H54 (cell line): Measurements from ENCODE around the gene UBE2C.
"Not testable (repeated sequence)": the region's sequence is repeated elsewhere in the genome, so short reads cannot be mapped to it uniquely, and the experiment has no call there.

Source experiments
- DNase-seq: peaks from one replicate; pipeline ENCODE4 v3.0.0; 2011; ENCODE audit warnings: low spot score, mixed read lengths; ENCODE audit not compliant: insufficient read length
- FAIRE-seq: peaks from 3 replicates; lab custom pipeline; 2011; peaks lifted over from hg19 to GRCh38; lab: Jason Lieb, UNC
- POLR2A ChIP-seq: IDR thresholded peaks from 2 replicates; pipeline ENCODE4 v1.6.1; 2011; ENCODE audit warnings: low read depth, mild to moderate bottlenecking, low read length

Gene UBE2C

DNA sequence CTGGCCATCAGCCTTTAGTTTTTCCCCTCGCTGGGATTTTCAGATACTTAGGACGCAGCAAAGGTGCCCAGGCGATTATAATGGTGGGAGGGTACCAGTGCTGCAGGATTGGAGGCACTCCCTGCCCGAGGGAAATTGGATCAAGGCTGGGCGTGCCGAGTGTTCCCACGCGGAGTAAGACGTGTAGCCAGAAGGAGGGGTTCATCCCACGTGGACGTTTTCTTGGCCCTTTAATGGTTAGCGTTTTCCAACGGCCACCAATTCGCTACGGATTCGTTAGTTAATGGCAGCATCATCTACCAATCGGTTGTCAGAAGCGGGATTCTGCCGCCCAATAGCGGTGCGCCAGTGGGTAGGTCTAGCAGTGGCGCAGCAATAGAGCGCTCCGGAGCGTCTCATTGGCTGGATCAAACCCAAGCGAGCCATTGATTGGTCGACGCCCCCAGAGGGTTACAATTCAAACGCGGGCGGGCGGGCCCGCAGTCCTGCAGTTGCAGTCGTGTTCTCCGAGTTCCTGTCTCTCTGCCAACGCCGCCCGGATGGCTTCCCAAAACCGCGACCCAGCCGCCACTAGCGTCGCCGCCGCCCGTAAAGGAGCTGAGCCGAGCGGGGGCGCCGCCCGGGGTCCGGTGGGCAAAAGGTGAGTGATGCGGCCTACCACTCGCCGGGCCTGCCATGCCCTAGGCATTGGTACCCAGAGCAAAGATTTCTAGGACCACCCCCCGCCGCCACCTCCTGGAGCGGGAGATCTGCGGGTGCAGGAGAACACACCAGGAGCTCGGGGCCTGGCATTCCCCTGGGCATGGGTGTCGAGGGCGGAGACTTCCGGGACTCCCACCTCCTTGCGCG, at the start of gene UBE2C:
TSS of gene UBE2C (plus strand) at position 488 of the 849 bp plus-strand sequence. CDS start at position 540, 52 bp downstream.
- peak; percentile 54 for TF ChIP-seq POLR2A
- FAIRE-seq, result peak; percentile 82
- peak; percentile 93 for DNase-seq

DNA sequence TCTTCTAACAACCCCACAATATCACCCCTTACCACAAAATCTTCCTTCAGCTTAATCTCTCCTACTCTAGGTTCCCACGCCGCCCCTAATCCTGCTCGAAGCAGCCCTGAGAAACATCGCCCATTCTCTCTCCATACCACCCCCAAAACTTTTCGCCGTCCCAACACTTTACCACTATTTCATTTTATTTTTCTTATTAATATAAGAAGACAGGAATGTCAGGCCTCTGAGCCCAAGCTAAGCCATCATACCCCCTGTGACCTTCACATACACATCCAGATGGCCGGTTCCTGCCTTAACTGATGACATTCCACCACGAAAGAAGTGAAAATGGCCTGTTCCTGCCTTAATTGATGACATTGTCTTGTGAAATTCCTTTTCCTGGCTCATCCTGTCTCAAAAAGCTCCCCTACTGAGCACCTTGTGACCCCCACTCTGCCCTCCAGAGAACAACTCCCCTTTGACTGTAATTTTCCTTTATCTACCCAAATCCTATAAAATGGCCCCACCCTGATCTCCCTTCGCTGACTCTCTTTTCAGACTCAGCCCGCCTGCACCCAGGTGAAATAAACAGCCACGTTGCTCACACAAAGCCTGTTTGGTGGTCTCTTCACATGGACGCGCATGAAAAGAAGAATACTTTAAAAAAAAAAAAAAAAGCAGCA, 47.7 kb upstream of the UBE2C start:
- not testable (repeated sequence) for FAIRE-seq

DNA sequence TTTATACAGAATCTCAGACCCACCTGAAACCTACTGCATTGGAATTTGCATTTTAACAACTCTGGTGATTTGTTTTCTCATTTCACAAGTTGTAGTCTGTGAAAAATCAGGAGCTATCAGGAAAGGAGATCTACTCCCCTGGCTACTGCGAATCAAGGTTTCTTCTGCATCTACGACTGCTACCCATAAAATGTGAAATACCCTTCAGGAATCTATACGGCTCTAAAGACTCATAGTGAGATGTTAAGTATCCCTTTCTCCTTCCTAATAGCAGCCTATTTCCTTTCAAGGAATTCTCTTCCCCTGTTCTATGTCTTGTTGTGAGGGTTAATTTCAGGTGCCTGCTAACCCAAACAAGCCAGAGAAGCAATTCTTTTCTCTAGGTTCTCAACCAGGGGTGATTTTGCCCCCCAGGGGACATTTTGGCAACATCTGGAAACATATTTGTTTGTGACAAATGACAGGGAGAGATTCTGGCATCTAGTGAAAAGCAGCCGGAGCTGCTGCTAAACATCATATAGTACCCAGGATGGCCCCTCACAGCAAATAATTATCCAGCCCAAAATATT, 47.1 kb upstream of the UBE2C start:
- FAIRE-seq, result no peak
- no peak for TF ChIP-seq POLR2A
- no peak for DNase-seq

More for the DNA sequence above, 47.7 kb upstream of the UBE2C start:
- DNase-seq, result not testable (repeated sequence)

DNA sequence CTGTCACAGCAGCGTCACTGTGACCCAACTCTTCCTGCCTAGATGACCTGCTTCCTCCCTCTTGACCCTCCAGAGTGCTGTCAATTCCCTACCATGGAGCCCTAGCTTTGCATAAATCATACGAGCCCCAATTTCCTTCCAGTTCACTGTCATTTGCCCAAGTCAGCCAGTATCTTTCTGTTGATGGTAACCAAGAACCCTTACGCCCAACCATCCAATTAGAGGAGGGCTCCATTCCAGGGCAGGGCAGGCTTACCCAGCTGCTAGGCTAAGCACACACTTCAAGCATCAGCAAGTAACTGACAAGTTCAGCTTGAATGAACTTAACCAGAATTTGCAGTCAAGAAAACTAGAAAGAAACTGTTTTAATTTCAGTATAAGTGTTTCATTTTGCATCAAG, 46.5 kb upstream of the UBE2C start:
- FAIRE-seq, result no peak
- no peak for DNase-seq
- TF ChIP-seq POLR2A, result no peak

DNA sequence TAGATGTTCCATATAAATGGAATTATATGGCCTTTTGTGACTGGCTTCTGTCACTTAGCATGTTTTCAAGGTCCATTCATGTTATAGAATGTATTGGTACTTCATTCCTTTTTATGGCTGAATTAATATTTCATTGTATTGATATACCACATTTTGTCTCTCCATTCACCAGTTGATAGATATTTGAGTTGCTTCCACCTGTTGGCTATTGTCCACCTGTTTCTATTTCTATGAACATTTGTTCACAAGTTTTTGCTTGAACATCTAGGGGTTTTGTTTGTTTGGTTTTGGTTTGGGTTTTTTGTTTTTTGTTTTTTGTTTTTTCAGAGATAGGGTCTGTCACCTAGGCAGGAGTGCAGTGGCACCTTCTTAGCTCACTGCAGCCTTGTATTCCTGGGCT, 44.0 kb upstream of the UBE2C start:
- no peak for DNase-seq
- no peak for TF ChIP-seq POLR2A
- FAIRE-seq, result no peak

DNA sequence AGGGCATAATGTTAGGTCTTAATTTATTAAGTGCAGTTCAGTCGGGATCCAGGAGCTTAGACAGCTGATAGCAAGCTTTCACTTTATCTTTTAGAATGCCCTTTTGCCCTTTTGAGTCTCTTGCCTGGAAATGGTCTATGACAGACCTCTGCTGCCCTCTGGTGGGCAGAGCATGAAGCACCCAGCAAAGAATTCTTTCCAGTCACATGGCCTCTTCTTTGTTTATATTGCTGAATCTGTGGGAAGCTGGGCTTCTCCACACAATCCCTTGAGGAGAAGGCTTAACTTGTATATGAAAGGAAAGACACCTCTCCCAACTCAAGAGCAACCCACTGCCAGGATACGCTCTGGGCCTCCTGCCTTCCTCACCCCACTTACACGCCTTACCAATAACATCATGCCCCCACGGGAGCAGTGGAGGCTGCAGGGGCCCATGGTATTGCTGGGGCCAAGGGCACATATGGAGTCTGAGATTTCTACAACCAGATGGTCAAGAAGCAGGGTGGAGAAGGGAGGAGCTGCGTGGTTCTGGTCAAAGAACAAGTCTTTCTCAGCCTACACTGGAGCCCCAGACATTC, 41.2 kb upstream of the UBE2C start:
- TF ChIP-seq POLR2A, result no peak
- DNase-seq (peak; percentile 42), FAIRE-seq (peak; percentile 20)

DNA sequence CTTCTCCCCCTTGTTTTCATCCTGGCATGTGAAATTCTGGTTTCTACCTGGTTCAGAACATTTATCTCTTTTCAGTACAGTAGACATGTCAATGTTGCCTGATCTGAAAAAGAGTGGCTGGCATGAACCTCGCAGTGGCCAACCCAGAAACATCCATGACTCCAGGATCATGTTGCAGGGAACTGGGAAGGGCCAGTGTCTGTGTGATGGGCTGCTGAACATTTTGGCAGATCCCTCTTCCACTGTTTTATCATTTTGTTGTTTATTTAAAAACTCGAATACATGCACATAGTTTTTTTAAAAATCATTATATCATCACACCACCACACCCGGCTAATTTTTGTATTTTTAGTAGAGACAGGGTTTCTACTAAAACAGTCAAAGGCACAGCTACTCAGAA, 39.8 kb upstream of the UBE2C start:
- no peak for DNase-seq
- FAIRE-seq, result no peak
- TF ChIP-seq POLR2A, result no peak

DNA sequence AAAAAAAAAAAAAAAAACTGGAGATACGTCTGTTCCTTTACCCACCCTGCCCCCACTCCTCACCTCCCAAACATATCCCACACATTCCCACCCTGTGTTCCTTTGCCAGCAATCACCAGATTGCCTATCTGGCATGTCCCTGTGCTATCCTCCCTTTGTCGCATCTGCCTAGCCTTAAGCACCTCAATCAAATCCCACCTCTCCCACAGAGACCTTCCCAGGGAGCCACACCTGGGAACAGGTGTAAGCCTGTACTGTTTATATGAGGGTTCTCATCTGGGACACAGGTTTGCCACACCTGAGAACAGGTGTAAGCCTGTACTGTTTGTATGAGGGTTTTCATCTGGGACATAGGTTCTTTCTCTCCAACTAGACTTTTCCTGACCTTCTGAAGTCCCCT, 37.5 kb upstream of the UBE2C start:
- no peak for DNase-seq
- TF ChIP-seq POLR2A, result no peak
- FAIRE-seq, result no peak

DNA sequence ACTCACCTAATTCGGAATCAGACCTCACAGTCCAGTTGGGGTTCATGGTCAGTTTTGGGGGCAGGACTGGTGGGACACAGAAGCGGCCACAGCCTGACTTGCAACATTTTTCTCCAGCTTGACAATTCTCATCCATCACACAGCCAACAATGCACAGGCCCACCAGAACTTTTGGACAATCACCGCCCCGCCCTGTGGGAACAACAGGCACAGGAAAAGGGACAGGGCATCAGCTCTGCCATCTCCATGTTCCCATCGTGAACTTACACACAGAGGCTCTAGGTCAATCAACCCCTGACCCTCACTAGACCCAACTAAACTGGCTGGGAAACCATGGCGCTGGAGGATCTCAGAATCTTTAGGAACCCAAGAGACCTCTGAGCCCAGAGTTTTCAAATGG, 37.0 kb upstream of the UBE2C start:
- DNase-seq (no peak), FAIRE-seq (no peak)
- no peak for TF ChIP-seq POLR2A

DNA sequence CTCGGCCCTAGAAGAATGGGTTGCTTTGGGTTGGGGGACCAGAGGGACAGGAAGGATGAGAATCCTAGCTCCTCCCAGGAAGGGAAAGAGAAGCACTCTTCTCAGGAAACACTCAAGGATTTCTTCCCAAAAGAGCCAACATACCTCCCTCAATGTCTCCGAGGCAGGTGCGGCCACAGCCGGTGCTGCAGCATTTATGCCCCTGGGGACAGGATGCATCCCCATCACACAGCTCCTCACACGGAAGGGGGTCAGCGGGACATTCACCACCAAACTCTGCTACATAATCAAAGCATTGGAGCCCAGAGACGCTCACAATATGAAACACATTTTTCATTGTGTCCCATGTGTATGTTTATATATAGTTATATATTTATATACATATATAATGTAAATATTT, 35.5 kb upstream of the UBE2C start:
- no peak for FAIRE-seq
- no peak for TF ChIP-seq POLR2A
- DNase-seq, result no peak

DNA sequence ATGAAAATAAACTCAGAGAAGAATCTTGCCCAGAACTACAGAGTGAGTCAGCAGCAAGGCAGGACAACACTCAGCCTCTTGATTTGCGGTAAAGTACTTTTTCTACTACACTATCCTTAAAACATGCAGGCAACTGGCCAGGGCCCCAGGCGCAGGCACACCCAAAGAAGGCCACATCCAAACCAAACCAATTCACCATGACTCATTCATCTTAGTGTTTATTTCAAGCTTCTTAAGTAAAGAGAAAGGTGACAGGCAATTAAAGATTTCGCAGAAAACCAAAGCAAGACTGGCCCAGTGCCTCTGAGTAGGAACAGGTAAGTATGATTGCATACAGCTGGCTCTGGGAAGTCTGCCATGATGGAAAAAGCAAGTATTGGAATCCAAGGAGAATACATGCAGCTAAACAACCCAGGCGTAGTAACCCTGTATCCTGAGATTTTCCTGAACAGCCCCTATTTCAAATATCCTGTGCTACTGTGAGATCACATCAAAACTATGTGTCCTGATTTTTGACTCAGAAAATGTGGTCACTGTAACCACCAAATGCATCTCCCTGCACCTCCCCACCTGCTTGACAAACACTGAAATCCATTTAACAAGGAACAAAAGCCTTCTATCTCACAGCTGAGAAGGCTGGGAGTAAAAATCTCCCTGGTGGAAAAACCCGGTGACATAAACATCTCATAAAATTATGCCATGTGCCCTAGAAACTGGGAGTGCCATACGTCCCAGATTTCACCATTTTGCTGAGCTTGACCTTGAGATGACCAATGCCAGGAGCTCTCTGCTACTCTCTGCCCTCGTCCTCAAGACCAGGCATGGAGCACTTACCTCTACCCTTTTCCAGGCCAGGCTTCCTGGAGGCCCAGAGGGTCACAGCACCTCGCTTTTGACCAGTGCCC, 33.2 kb upstream of the UBE2C start:
- TF ChIP-seq POLR2A, result no peak
- DNase-seq (peak; percentile 60), FAIRE-seq (no peak)

DNA sequence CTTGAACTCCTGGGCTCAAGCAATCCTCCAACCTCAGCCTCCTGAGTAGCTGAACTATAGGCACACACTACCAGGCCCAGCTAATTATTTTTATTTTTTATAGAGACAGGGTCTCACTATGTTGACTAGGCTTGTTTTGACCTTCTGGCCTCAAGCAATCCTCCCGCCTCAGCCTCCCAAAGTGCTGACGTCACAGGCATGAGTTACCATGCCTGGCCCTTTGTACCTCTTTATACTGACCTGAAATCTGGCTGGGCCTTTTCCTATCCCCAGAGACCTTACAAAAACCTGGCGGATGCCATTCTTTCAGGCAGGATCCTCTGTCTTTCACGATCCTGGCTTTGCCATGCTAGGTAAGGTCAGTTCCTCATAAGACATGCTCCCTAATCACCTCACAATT, 32.3 kb upstream of the UBE2C start:
- no peak for TF ChIP-seq POLR2A
- no peak for DNase-seq
- no peak for FAIRE-seq

DNA sequence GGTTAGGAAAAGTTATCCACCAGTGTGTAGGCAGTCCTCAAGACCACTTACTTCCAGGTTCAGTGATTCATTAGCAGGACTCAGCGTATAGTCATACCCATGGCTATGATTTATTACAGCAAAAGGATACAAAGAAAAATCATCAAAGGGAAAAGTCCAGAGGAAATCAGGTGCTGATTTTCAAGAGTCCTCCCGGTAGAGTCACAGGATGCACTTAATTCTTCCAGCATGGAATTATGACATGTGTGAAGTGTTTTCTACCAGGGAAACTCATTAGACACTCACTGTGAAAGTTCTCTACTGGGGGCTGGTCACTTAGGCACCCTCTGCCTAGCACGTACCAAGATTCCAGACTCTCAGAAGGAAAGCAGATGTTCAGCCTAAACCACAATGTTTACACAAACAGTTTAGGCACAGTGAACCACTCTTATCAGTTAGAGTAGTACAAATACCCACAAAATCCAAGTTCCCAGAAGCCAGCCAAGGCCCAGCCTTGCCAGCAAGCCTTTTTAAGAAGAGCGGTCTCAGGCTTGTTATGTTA, 31.0 kb upstream of the UBE2C start:
- DNase-seq (peak; percentile 53), FAIRE-seq (no peak)
- no peak for TF ChIP-seq POLR2A
